ENCODE measurements around the gene SLC2A1. TPM values are rescaled to one million over a fixed set of nuclear protein-coding genes. Genes with fewer than 3 reads are reported as not detected.
"Not testable (repeated sequence)": the region's sequence is repeated elsewhere in the genome, so short reads cannot be mapped to it uniquely, and the experiment has no call there.

Gene SLC2A1
- total RNA-seq, 3 donors from 2014 or later = 29.5 to 78.9 (median 42.1) TPM

GRCh38 chr1:42921769-42922168, 36.9 kb downstream of the SLC2A1 start:
- intact Hi-C loops (cut with DNase I; ENCODE audit: low total_unique reads) = no loop called here

GRCh38 chr1:42919651-42920050, 39.0 kb downstream of the SLC2A1 start:
- H3K9me3 ChIP-seq; DNase-seq (ENCODE audit: low spot score in 2 of 2); H3K27me3 ChIP-seq; intact Hi-C loops (cut with DNase I; ENCODE audit: low total_unique reads); H3K4me1 ChIP-seq; H3K4me3 ChIP-seq; H3K27ac ChIP-seq; H3K36me3 ChIP-seq: not testable (repeated sequence)

More at GRCh38 chr1:42921769-42922168, 36.9 kb downstream of the SLC2A1 start:
- Histone ChIP-seq H3K27ac (no peak overlapping the region), H3K4me1 (no peaks in the 10 kb centered on the region), H3K36me3 (no peaks in the 10 kb centered on the region), H3K9me3 (no peaks in the 10 kb centered on the region), H3K4me3 (no peak overlapping the region), H3K27me3 (no peaks in the 10 kb centered on the region)
- no peak for DNase-seq (ENCODE audit: low spot score in 2 of 2)
- TF ChIP-seq POLR2AphosphoS5 (IDR thresholded peaks at IDR 0.05) (no peak), POLR2A (IDR thresholded peaks at IDR 0.05) (no peak), CTCF (IDR thresholded peaks at IDR 0.05) (no peak)

GRCh38 chr1:42917241-42917495, 41.5 kb downstream of the SLC2A1 start:
- no peak overlapping the region for H3K4me3 ChIP-seq
- H3K36me3 ChIP-seq = no peaks in the 10 kb centered on the region
- TF ChIP-seq POLR2AphosphoS5 (IDR thresholded peaks at IDR 0.05) (no peak), POLR2A (IDR thresholded peaks at IDR 0.05) (no peak), CTCF (IDR thresholded peaks at IDR 0.05) (no peak)
- H3K27me3 ChIP-seq = no peaks in the 10 kb centered on the region
- H3K27ac ChIP-seq = no peak overlapping the region
- no peak for DNase-seq (ENCODE audit: low spot score in 2 of 2)
- no peaks in the 10 kb centered on the region for H3K4me1 ChIP-seq
- no peaks in the 10 kb centered on the region for H3K9me3 ChIP-seq
- intact Hi-C loops (cut with DNase I; ENCODE audit: low total_unique reads) = loop anchor here (2.0 kb wide), 1 partner anchor 156 kb away; no protein-coding TSS in a partner anchor

GRCh38 chr1:42915456-42915855, 43.2 kb downstream of the SLC2A1 start:
- DNase-seq (ENCODE audit: low spot score in 2 of 2) = no peak
- no peak overlapping the region for H3K27ac ChIP-seq
- no peaks in the 10 kb centered on the region for H3K27me3 ChIP-seq
- H3K4me3 ChIP-seq = no peak overlapping the region
- H3K36me3 ChIP-seq = no peaks in the 10 kb centered on the region
- H3K9me3 ChIP-seq = no peaks in the 10 kb centered on the region
- H3K4me1 ChIP-seq = no peaks in the 10 kb centered on the region
- TF ChIP-seq CTCF (IDR thresholded peaks at IDR 0.05) = no peak
- no peak for TF ChIP-seq POLR2A (IDR thresholded peaks at IDR 0.05)
- TF ChIP-seq POLR2AphosphoS5 (IDR thresholded peaks at IDR 0.05) = no peak
- intact Hi-C loops (cut with DNase I; ENCODE audit: low total_unique reads) = no loop called here

GRCh38 chr1:42914092-42914627, 44.5 kb downstream of the SLC2A1 start:
- no peak for TF ChIP-seq POLR2AphosphoS5 (IDR thresholded peaks at IDR 0.05)
- Histone ChIP-seq H3K27ac (no peak overlapping the region), H3K9me3 (no peaks in the 10 kb centered on the region), H3K4me3 (no peak overlapping the region), H3K27me3 (no peaks in the 10 kb centered on the region), H3K36me3 (no peaks in the 10 kb centered on the region), H3K4me1 (no peaks in the 10 kb centered on the region)
- DNase-seq (ENCODE audit: low spot score in 2 of 2) = no peak
- intact Hi-C loops (cut with DNase I; ENCODE audit: low total_unique reads) = loop anchor here (5.0 kb wide), 1 partner anchor 1758 kb away; the partner anchor contains the start of genes ARMH1 and TMEM53

- Histone ChIP-seq H3K27me3 (no peaks in the 10 kb centered on the region), H3K36me3 (no peaks in the 10 kb centered on the region), H3K4me1 (no peaks in the 10 kb centered on the region), H3K9me3 (no peaks in the 10 kb centered on the region), H3K4me3 (no peak overlapping the region), H3K27ac (no peak overlapping the region)
- no peak for DNase-seq (ENCODE audit: low spot score in 2 of 2)
- intact Hi-C loops (cut with DNase I; ENCODE audit: low total_unique reads) = loop anchor here (5.0 kb wide), 1 partner anchor 1759 kb away; the partner anchor contains the start of genes ARMH1 and TMEM53
- TF ChIP-seq POLR2AphosphoS5 (IDR thresholded peaks at IDR 0.05) = no peak
- peak; percentile 88 to 91 (median 88) for TF ChIP-seq CTCF (IDR thresholded peaks at IDR 0.05)
- no peak for TF ChIP-seq POLR2A (IDR thresholded peaks at IDR 0.05)
Observed at GRCh38 chr1:42913426-42914091, 45.1 kb downstream of the SLC2A1 start.
